SKM-1 (cell line): ENCODE results near the gene ALS2.
"Not testable (repeated sequence)": the region's sequence is repeated elsewhere in the genome, so short reads cannot be mapped to it uniquely, and the experiment has no call there.

Experiments used
- DNase-seq: peaks from one replicate; lab custom pipeline; 2025; ENCODE audit not compliant: unreplicated experiment; lab: John Stamatoyannopoulos, UW

The ALS2 gene

GRCh38 chr2:201794294-201794693 is 13.6 kb upstream of the ALS2 start:
- no peak for DNase-seq

- DNase-seq = no peak
Measured at GRCh38 chr2:201793631-201794030, 12.9 kb upstream of the ALS2 start.

- no peak for DNase-seq
Measured at GRCh38 chr2:201790989-201791388, 10.3 kb upstream of the ALS2 start.

- DNase-seq = no peak
Measured at GRCh38 chr2:201790291-201790690, 9.6 kb upstream of the ALS2 start.

GRCh38 chr2:201789395-201789794 is 8.7 kb upstream of the ALS2 start:
- DNase-seq = no peak

- DNase-seq = no peak
Measured at GRCh38 chr2:201788371-201788770, 7.6 kb upstream of the ALS2 start.

- no peak for DNase-seq
Measured at GRCh38 chr2:201786471-201786870, 5.7 kb upstream of the ALS2 start.

- no peak for DNase-seq
Measured at GRCh38 chr2:201785135-201785534, 4.4 kb upstream of the ALS2 start.

GRCh38 chr2:201784563-201784962 is 3.8 kb upstream of the ALS2 start:
- no peak for DNase-seq

GRCh38 chr2:201781557-201782051 is 871 bp upstream of the ALS2 start:
- no peak for DNase-seq

GRCh38 chr2:201779901-201780673 is 646 bp downstream of the ALS2 start:
- no peak for DNase-seq

- no peak for DNase-seq
Measured at GRCh38 chr2:201777869-201778268, 2.9 kb downstream of the ALS2 start.

GRCh38 chr2:201777043-201777442 is 3.7 kb downstream of the ALS2 start:
- DNase-seq = no peak

- no peak for DNase-seq
Measured at GRCh38 chr2:201775326-201775725, 5.4 kb downstream of the ALS2 start.

GRCh38 chr2:201774546-201774945 is 6.2 kb downstream of the ALS2 start:
- DNase-seq = no peak

GRCh38 chr2:201773990-201774389 is 6.7 kb downstream of the ALS2 start:
- no peak for DNase-seq

GRCh38 chr2:201769666-201770373 is 10.9 kb downstream of the ALS2 start:
- no peak for DNase-seq

GRCh38 chr2:201768918-201769317 is 11.8 kb downstream of the ALS2 start:
- DNase-seq = no peak

GRCh38 chr2:201765799-201766198 is 14.9 kb downstream of the ALS2 start:
- no peak for DNase-seq

GRCh38 chr2:201764469-201764868 is 16.3 kb downstream of the ALS2 start:
- not testable (repeated sequence) for DNase-seq

- no peak for DNase-seq
Measured at GRCh38 chr2:201761101-201761500, 19.6 kb downstream of the ALS2 start.

GRCh38 chr2:201759567-201759966 is 21.2 kb downstream of the ALS2 start:
- no peak for DNase-seq
